HepG2 (cell line): Measurements from ENCODE around the gene TOP3B.

Source experiments
- FOXK1 ChIP-seq: sonication (generic); formaldehyde crosslinking; IDR thresholded peaks from 2 replicates; pipeline ENCODE4 v1.4.0; 2020; ENCODE audit warnings: low read depth, missing genetic modification reagents, borderline replicate concordance
- KLF13 ChIP-seq: sonication (generic); formaldehyde crosslinking; IDR thresholded peaks from 2 replicates; pipeline ENCODE4 v1.4.0; 2020; ENCODE audit warnings: mild to moderate bottlenecking, missing genetic modification reagents
- TP53 ChIP-seq: sonication (generic); formaldehyde crosslinking; conservative IDR thresholded peaks from 2 replicates; pipeline ENCODE4 v1.4.0; 2020; ENCODE audit warnings: missing genetic modification reagents
- TF ChIP-seq, protein P1 (sequence below): sonication (generic); formaldehyde crosslinking; IDR thresholded peaks from 2 replicates; pipeline ENCODE4 v1.5.0; 2020; ENCODE audit warnings: mild to moderate bottlenecking, missing genetic modification reagents, moderate library complexity
- TF ChIP-seq, protein P2 (sequence below): sonication (generic); formaldehyde crosslinking; conservative IDR thresholded peaks from 2 replicates; pipeline ENCODE4 v1.4.0; 2020; ENCODE audit warnings: missing genetic modification reagents

DNA sequence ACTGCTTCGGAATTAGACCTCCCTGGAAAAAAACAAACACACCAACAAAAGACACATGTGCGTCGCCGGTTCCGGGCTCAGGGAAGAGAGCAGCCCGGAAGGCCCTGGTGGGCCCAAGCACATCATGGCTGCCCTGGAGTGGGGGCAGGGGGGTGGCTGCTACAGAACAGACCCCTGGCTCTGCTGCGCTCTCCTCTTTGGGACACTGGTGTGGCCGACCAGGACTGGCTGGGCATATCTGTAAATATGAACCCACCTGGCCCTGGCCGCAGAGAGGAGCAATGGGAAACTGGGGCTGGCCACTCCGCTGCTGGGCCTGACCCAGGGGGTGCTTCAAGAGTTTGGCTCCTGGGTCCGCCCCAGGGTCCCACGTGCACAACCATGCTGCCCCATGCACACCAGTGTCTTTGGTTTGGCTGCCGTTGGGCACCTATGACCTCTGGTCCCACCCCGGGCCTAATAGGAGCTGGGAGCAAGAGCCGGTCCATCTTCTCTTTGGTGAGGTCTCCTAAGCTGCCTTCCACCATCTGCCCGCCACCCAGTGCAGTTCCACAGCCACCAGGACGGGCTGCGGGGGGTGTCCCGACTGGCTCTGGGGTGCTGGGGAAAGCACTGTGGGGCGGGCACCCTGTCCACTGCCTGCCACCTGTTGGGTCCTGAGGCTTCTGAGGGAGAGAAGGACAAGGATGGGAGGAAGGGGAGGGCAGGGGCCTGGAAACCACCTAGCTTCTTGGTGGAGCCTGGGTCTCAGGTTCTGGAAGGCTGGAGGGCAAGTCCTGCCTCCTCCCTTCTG, 60.0 kb downstream of the TOP3B start:
- TF ChIP-seq KLF13 (CRISPR knock-in tag), result no peak
- no peak for TF ChIP-seq FOXK1 (CRISPR knock-in tag)
- no peak for TF ChIP-seq TP53
- TF ChIP-seq, protein P1, sequence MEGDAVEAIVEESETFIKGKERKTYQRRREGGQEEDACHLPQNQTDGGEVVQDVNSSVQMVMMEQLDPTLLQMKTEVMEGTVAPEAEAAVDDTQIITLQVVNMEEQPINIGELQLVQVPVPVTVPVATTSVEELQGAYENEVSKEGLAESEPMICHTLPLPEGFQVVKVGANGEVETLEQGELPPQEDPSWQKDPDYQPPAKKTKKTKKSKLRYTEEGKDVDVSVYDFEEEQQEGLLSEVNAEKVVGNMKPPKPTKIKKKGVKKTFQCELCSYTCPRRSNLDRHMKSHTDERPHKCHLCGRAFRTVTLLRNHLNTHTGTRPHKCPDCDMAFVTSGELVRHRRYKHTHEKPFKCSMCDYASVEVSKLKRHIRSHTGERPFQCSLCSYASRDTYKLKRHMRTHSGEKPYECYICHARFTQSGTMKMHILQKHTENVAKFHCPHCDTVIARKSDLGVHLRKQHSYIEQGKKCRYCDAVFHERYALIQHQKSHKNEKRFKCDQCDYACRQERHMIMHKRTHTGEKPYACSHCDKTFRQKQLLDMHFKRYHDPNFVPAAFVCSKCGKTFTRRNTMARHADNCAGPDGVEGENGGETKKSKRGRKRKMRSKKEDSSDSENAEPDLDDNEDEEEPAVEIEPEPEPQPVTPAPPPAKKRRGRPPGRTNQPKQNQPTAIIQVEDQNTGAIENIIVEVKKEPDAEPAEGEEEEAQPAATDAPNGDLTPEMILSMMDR (CRISPR knock-in tag), result no peak
- TF ChIP-seq, protein P2, sequence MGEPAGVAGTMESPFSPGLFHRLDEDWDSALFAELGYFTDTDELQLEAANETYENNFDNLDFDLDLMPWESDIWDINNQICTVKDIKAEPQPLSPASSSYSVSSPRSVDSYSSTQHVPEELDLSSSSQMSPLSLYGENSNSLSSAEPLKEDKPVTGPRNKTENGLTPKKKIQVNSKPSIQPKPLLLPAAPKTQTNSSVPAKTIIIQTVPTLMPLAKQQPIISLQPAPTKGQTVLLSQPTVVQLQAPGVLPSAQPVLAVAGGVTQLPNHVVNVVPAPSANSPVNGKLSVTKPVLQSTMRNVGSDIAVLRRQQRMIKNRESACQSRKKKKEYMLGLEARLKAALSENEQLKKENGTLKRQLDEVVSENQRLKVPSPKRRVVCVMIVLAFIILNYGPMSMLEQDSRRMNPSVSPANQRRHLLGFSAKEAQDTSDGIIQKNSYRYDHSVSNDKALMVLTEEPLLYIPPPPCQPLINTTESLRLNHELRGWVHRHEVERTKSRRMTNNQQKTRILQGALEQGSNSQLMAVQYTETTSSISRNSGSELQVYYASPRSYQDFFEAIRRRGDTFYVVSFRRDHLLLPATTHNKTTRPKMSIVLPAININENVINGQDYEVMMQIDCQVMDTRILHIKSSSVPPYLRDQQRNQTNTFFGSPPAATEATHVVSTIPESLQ, result no peak
